ENCODE measurements around the gene AACS. TPM values are rescaled to one million over a fixed set of nuclear protein-coding genes. Genes with fewer than 3 reads are reported as not detected.
A peak's percentile ranks its signal among the peaks of the same experiment; 100 is the strongest.

AACS gene
- total and polyA plus RNA-seq, 2 of the 4 experiments (the other 2 are of a cell fraction): 22.0 to 24.9 TPM

- H2AFZ ChIP-seq (replicated peaks; ENCODE audit: low read length, poor library complexity): no peak overlapping the region
- ATAC-seq (ENCODE audit: low read depth): peak; percentile 54
- no peak overlapping the region for H3K4me3 ChIP-seq (ENCODE audit: insufficient read depth, low read depth, low read length)
- H2BK5ac ChIP-seq (ENCODE audit: low read depth, low read length, poor library complexity, severe bottlenecking): no peak overlapping the region
- DNase-seq: peak; percentile 43
- intact Hi-C loops (cut with micrococcal nuclease) (no loop called here), in situ Hi-C loops (cut with MboI; ENCODE audit: low sequenced_read_pairs) (no loop called here), dilution Hi-C loops (cut with HindIII; ENCODE audit: low sequenced_read_pairs, unreplicated experiment) (no loop called here)
- no peak overlapping the region for H4K8ac ChIP-seq (ENCODE audit: low read depth in 2 of 2, low read length in 2 of 2)
- no peaks in the 10 kb centered on the region for H3K79me1 ChIP-seq (ENCODE audit: low read depth in 1 of 2, low read length in 2 of 2)
- TSS peak; percentile 16 for BruUV-seq (replicated peaks)
- POLR2A ChIA-PET (ENCODE audit: unreplicated experiment): no interaction called here
- no peak overlapping the region for H3K4ac ChIP-seq (ENCODE audit: low read depth, low read length)
- H3K4me1 ChIP-seq (ENCODE audit: control insufficient read depth, insufficient read depth, low read length): no peaks in the 10 kb centered on the region
- no peak overlapping the region for H3K4me2 ChIP-seq (ENCODE audit: low read depth, low read length)
- TF ChIP-seq RFX5 (IDR thresholded peaks at IDR 0.05; ENCODE audit: low read depth, low read length) (no peak), RAD21 (IDR thresholded peaks at IDR 0.05; ENCODE audit: low read length) (no peak), POLR2A (IDR thresholded peaks at IDR 0.05; ENCODE audit: low read depth, low read length) (no peak), MAZ (IDR thresholded peaks at IDR 0.05; ENCODE audit: borderline replicate concordance, low read depth, low read length) (no peak), USF2 (IDR thresholded peaks at IDR 0.05; ENCODE audit: low read depth, low read length) (no peak), FOS (IDR thresholded peaks at IDR 0.05; ENCODE audit: low read depth, low read length) (no peak), CHD1 (IDR thresholded peaks at IDR 0.05; ENCODE audit: low read depth, low read length) (no peak), NFE2L2 (IDR thresholded peaks at IDR 0.05; ENCODE audit: low read depth, low read length) (no peak), SMC3 (IDR thresholded peaks at IDR 0.05; ENCODE audit: low read depth, low read length) (no peak), CEBPB (IDR thresholded peaks at IDR 0.05; ENCODE audit: low read depth, low read length) (no peak), BHLHE40 (IDR thresholded peaks at IDR 0.05; ENCODE audit: low read depth, low read length) (no peak), MAFK (IDR thresholded peaks at IDR 0.05; ENCODE audit: low read depth, low read length) (no peak), MXI1 (IDR thresholded peaks at IDR 0.05; ENCODE audit: borderline replicate concordance, low read depth, low read length) (no peak), CTCF (conservative IDR thresholded peaks at IDR 0.05; ENCODE audit: low read depth, low read length) (no peak), RCOR1 (IDR thresholded peaks at IDR 0.05; ENCODE audit: insufficient replicate concordance, low read length) (no peak), ELK1 (IDR thresholded peaks at IDR 0.05; ENCODE audit: borderline replicate concordance, low read depth, low read length) (no peak)
- no peak overlapping the region for H3K23ac ChIP-seq (ENCODE audit: low read depth, low read length)
- H3K27me3 ChIP-seq (ENCODE audit: control insufficient read depth, insufficient read depth, low read length): no peaks in the 10 kb centered on the region
- no peaks in the 10 kb centered on the region for H3K36me3 ChIP-seq (ENCODE audit: control insufficient read depth, insufficient read depth, low read length)
- H3K9me1 ChIP-seq (ENCODE audit: insufficient read depth, low read length): no peaks in the 10 kb centered on the region
- WGBS, 2 experiments (ENCODE audit: extremely low coverage in 2 of 2, insufficient read length in 1 of 2): 84% methylated on average over 7 of the region's 7 CpGs; no CpG with 5 or more reads in 1 of the 2 experiments
- no peak overlapping the region for H4K5ac ChIP-seq (ENCODE audit: low read depth, low read length)
- no peak overlapping the region for H4K91ac ChIP-seq (ENCODE audit: insufficient read depth, low read depth, low read length)
- H2BK15ac ChIP-seq (ENCODE audit: low read depth, low read length): no peak overlapping the region
- CTCF ChIA-PET: interaction anchor here (0.5 kb wide), 1 partner anchor 1345 kb away, joined by 6 read pairs; no protein-coding TSS in a partner anchor
- H2BK120ac ChIP-seq (ENCODE audit: low read depth, low read length): no peak overlapping the region
- no peak overlapping the region for H2BK20ac ChIP-seq (ENCODE audit: low read depth, low read length)
- no peaks in the 10 kb centered on the region for H3K9me3 ChIP-seq (ENCODE audit: control insufficient read depth, insufficient read depth, low read length)
- no peak overlapping the region for H3K56ac ChIP-seq (ENCODE audit: extremely low read depth, insufficient read depth, low read length)
- no peak overlapping the region for H3K14ac ChIP-seq (replicated peaks; ENCODE audit: low read depth, low read length)
- no peak overlapping the region for H3K18ac ChIP-seq (ENCODE audit: low read depth, low read length)
- no peak overlapping the region for H2AK9ac ChIP-seq (replicated peaks; ENCODE audit: low read depth, low read length, poor library complexity)
- no peak overlapping the region for H3K27ac ChIP-seq (ENCODE audit: insufficient read depth, low read length)
- H3K9ac ChIP-seq (ENCODE audit: low read depth, low read length): no peak overlapping the region
- H2AK5ac ChIP-seq (ENCODE audit: low read depth, low read length): no peak overlapping the region
- no peaks in the 10 kb centered on the region for H4K20me1 ChIP-seq (ENCODE audit: insufficient read depth, low read length)
Measured at GRCh38 chr12:125029761-125030358, 35.4 kb upstream of the AACS start.
